Measurements from ENCODE around the gene TAP2.
"Not testable (repeated sequence)": the region's sequence is repeated elsewhere in the genome, so short reads cannot be mapped to it uniquely, and the experiment has no call there.

- TF ChIP-seq, protein P1, sequence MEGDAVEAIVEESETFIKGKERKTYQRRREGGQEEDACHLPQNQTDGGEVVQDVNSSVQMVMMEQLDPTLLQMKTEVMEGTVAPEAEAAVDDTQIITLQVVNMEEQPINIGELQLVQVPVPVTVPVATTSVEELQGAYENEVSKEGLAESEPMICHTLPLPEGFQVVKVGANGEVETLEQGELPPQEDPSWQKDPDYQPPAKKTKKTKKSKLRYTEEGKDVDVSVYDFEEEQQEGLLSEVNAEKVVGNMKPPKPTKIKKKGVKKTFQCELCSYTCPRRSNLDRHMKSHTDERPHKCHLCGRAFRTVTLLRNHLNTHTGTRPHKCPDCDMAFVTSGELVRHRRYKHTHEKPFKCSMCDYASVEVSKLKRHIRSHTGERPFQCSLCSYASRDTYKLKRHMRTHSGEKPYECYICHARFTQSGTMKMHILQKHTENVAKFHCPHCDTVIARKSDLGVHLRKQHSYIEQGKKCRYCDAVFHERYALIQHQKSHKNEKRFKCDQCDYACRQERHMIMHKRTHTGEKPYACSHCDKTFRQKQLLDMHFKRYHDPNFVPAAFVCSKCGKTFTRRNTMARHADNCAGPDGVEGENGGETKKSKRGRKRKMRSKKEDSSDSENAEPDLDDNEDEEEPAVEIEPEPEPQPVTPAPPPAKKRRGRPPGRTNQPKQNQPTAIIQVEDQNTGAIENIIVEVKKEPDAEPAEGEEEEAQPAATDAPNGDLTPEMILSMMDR (IDR thresholded peaks at IDR 0.05 in 8 of 11, conservative IDR thresholded peaks at IDR 0.05 in 3 of 11), result not testable (repeated sequence)
- TF ChIP-seq POLR2AphosphoS5, POLR2A (IDR thresholded peaks at IDR 0.05): not testable (repeated sequence)
These were observed 42.4 kb upstream of the TAP2 start for GRCh38 chr6:32880962-32881361.

Data from spleen (tissue), 7 donors.